C4-2B (cell line): ENCODE results near the gene PPT2.

ENCODE experiments used
- CTCF ChIP-seq: fragments of 450-650 bp; conservative IDR thresholded peaks from 2 replicates; pipeline ENCODE4 v1.5.1; 2017; ENCODE audit warnings: mild to moderate bottlenecking
- ZFX ChIP-seq: fragments of 450-650 bp; IDR thresholded peaks from 2 replicates; pipeline ENCODE4 v1.6.1; 2017

GRCh38 chr6:32151863-32152768, 1.8 kb upstream of the PPT2 start, which contains the start of gene PRRT1:
- no peak for TF ChIP-seq CTCF
- no peak for TF ChIP-seq ZFX
